OCI-LY7 (cell line): ENCODE data around the gene UBE2M. TPM values are rescaled to one million over a fixed set of nuclear protein-coding genes. Genes with fewer than 3 reads are reported as not detected.
A peak's percentile ranks its signal among the peaks of the same experiment; 100 is the strongest.
"Not testable (repeated sequence)": the region's sequence is repeated elsewhere in the genome, so short reads cannot be mapped to it uniquely, and the experiment has no call there.

Experiments used
- BruUV-seq: library from RNA; stranded (reverse); fragments of 400-500 nt; replicated peaks from 2 replicates; lab custom pipeline; 2021; lab: Mats Ljungman, UMichigan
- CTCF ChIA-PET: fragments of 300-600 bp; sonication (Branson Sonifier 250); formaldehyde crosslinking; loops from one replicate; lab custom pipeline; 2022; ENCODE audit warnings: antibody characterized with exemption; ENCODE audit not compliant: unreplicated experiment; lab: Charles Lee
- POLR2A ChIA-PET: fragments of 300-600 bp; sonication (Branson Sonifier 250); formaldehyde crosslinking; loops from one replicate; lab custom pipeline; 2022; ENCODE audit warnings: antibody characterized with exemption; lab: Charles Lee
- DNase-seq: peaks from one replicate; pipeline ENCODE4 v3.0.0-alpha.2; 2015; ENCODE audit warnings: low spot score
- H2AFZ ChIP-seq: fragments of 200-600 bp; sonication (generic), shearing (Covaris generic); 2 replicates; pipeline ENCODE4 v1.6.1; 2014; ENCODE audit warnings: mild to moderate bottlenecking, antibody characterized with exemption, low read length, moderate library complexity
- H3K27ac ChIP-seq: fragments of 200-600 bp; sonication (generic); 2 replicates; pipeline ENCODE4 v1.5.1; 2014; ENCODE audit warnings: mixed run types, low read depth, mild to moderate bottlenecking, moderate library complexity, low read length, inconsistent platforms; ENCODE audit not compliant: poor library complexity, severe bottlenecking
- H3K36me3 ChIP-seq: fragments of 200-600 bp; sonication (generic); 2 replicates; pipeline ENCODE4 v1.6.1; 2014; ENCODE audit warnings: mild to moderate bottlenecking, antibody characterized with exemption, low read length, moderate library complexity, mixed read lengths; ENCODE audit not compliant: insufficient read depth
- H3K4me1 ChIP-seq: fragments of 200-600 bp; sonication (generic); 2 replicates; pipeline ENCODE4 v1.5.1; 2014; ENCODE audit warnings: mild to moderate bottlenecking, low read length; ENCODE audit not compliant: insufficient read depth, poor library complexity, severe bottlenecking
- H3K4me2 ChIP-seq: fragments of 200-600 bp; sonication (generic); 2 replicates; pipeline ENCODE4 v1.6.1; 2014; ENCODE audit warnings: mild to moderate bottlenecking, low read length
- H3K4me3 ChIP-seq: fragments of 200-600 bp; sonication (generic); 2 replicates; pipeline ENCODE4 v1.5.1; 2014; ENCODE audit warnings: mild to moderate bottlenecking, low read depth, low read length; ENCODE audit not compliant: poor library complexity, severe bottlenecking
- H3K79me2 ChIP-seq: fragments of 200-600 bp; sonication (generic); 2 replicates; pipeline ENCODE4 v1.6.1; 2016; ENCODE audit warnings: low read depth, mild to moderate bottlenecking, low read length, moderate library complexity, mixed read lengths; ENCODE audit not compliant: insufficient read depth
- H3K9me2 ChIP-seq: fragments of 200-600 bp; sonication (generic); 2 replicates; pipeline ENCODE4 v1.6.1; 2016; ENCODE audit warnings: mild to moderate bottlenecking, low read length, mixed read lengths; ENCODE audit not compliant: insufficient read depth
- H3K9me3 ChIP-seq: fragments of 200-600 bp; sonication (generic); 2 replicates; pipeline ENCODE4 v1.6.1; 2014; ENCODE audit warnings: mild to moderate bottlenecking, mixed run types, low read length, mixed read lengths
- H4K20me1 ChIP-seq: fragments of 200-600 bp; sonication (generic); 2 replicates; pipeline ENCODE4 v1.6.1; 2014; ENCODE audit warnings: mild to moderate bottlenecking, antibody characterized with exemption, low read length, moderate library complexity, mixed read lengths; ENCODE audit not compliant: insufficient read depth
- EZH2phosphoT487 ChIP-seq: fragments of 200-600 bp; sonication (generic); IDR thresholded peaks from 2 replicates; pipeline ENCODE4 v1.6.1; 2018; ENCODE audit warnings: low read depth, borderline replicate concordance, mild to moderate bottlenecking, mixed run types, antibody characterized with exemption, low read length, moderate library complexity, mixed read lengths
- intact Hi-C: fragments of 100-400 bp; cut with micrococcal nuclease; formaldehyde crosslinking; loops from one replicate; pipeline ENCODE4 v1.10.0; 2022; ENCODE audit not compliant: unreplicated experiment
- total RNA-seq, 2 experiments: library from RNA; depleted of rRNA in 1 of 2; stranded (reverse); fragments of >200 nt in 1 of 2; shearing (Covaris generic) in 1 of 2; gene quantifications; 2 replicates each; pipeline ENCODE4 v1.2.3, GENCODE V29; 2014 to 2022
- TF ChIP-seq, protein P1 (sequence below): fragments of 200-600 bp; sonication (generic); conservative IDR thresholded peaks from 2 replicates; pipeline ENCODE4 v1.5.1; 2014; ENCODE audit warnings: mild to moderate bottlenecking, antibody characterized with exemption, low read length, moderate library complexity, mixed read lengths

Gene UBE2M
- total RNA-seq, 2 experiments from 2014 or later: 101 to 117 TPM

DNA sequence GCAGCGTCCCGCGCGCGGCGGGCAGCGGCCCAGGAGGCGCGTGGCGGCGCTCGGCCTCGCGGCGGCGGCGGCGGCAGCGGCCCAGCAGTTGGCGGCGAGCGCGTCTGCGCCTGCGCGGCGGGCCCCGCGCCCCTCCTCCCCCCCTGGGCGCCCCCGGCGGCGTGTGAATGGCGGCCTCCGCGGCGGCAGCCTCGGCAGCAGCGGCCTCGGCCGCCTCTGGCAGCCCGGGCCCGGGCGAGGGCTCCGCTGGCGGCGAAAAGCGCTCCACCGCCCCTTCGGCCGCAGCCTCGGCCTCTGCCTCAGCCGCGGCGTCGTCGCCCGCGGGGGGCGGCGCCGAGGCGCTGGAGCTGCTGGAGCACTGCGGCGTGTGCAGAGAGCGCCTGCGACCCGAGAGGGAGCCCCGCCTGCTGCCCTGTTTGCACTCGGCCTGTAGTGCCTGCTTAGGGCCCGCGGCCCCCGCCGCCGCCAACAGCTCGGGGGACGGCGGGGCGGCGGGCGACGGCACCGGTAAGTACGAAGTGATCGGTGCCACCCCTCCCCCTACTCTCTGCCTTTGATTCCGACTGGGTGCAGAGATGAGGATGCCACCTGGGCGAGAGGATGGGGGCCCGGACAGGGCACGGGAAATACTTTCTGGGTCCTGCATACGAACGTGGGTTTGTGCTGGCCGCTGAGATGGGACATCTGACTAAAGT lies 13.7 kb downstream of the UBE2M start:
- intact Hi-C loops: loop anchor here (1.0 kb wide), 4 partner anchors 11 to 29 kb away; partner anchors contain the start of genes CHMP2A, MZF1 and ZBTB45
- peak overlapping the region; percentile 98 for H3K4me2 ChIP-seq
- H3K4me1 ChIP-seq: peaks cover 20% of the 10 kb centered on the region
- peak overlapping the region; percentile 94 for H3K4me3 ChIP-seq
- POLR2A ChIA-PET: interaction anchor here (1.0 to 1.7 kb wide), 5 partner anchors 8 to 24 kb away, joined by 4 to 14 read pairs (median 8); partner anchors contain the start of genes CHMP2A and ZBTB45
- H3K79me2 ChIP-seq: peaks cover 38% of the 10 kb centered on the region
- peak overlapping the region; percentile 87 for H3K27ac ChIP-seq
- CTCF ChIA-PET: interaction anchor here (0.8 kb wide), 1 partner anchor 10 kb away, joined by 4 read pairs; the partner anchor contains the start of gene CHMP2A
- H2AFZ ChIP-seq: no peak overlapping the region
- no peaks in the 10 kb centered on the region for H3K9me2 ChIP-seq
- no TSS peak for BruUV-seq
- H3K9me3 ChIP-seq: no peaks in the 10 kb centered on the region
- peak; percentile 78 for DNase-seq
- peaks cover 50% of the 10 kb centered on the region for H3K36me3 ChIP-seq
- peaks cover 33% of the 10 kb centered on the region for H4K20me1 ChIP-seq
- TF ChIP-seq, protein P1, sequence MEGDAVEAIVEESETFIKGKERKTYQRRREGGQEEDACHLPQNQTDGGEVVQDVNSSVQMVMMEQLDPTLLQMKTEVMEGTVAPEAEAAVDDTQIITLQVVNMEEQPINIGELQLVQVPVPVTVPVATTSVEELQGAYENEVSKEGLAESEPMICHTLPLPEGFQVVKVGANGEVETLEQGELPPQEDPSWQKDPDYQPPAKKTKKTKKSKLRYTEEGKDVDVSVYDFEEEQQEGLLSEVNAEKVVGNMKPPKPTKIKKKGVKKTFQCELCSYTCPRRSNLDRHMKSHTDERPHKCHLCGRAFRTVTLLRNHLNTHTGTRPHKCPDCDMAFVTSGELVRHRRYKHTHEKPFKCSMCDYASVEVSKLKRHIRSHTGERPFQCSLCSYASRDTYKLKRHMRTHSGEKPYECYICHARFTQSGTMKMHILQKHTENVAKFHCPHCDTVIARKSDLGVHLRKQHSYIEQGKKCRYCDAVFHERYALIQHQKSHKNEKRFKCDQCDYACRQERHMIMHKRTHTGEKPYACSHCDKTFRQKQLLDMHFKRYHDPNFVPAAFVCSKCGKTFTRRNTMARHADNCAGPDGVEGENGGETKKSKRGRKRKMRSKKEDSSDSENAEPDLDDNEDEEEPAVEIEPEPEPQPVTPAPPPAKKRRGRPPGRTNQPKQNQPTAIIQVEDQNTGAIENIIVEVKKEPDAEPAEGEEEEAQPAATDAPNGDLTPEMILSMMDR: no peak
- TF ChIP-seq EZH2phosphoT487: no peak

DNA sequence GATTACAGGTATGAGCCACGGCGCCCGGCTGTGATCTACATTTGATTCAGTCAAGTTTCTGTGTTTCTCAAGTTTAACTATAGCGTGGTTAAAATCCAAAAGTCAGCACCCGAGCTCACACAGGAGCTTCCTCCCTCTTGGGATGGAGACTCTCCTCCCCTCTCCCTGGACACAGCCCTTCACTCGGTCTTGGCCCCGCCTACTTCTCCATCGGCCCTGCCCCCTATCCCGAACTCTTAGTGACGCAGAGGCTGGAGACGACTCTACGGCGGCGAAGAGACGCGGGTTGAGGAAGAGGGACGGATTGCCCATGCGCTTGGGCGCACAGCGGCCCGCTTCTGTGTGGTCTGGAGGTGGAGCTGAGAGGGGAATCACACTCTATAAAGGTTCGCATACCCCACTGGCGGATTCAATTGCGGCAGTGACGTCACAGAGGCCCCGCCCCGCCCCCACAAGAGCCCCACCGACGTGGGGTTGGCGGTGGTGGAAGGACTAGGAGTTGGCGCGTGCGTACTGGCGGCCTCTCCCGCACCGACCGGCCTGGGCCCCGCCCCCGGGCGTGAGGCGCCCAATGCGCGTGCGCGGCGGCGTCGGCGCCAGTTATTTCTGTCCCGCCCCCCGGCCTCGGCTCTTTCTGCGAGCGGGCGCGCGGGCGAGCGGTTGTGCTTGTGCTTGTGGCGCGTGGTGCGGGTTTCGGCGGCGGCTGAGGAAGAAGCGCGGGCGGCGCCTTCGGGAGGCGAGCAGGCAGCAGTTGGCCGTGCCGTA lies 14.4 kb downstream of the UBE2M start, which contains the start of gene TRIM28:
Gene TRIM28, plus strand, starts transcription at position 239 of the 765 bp plus-strand sequence. CDS start 694 bp downstream, outside the sequence.
- peak within 1 kb of the TSS; percentile 98 for H3K4me2 ChIP-seq
- H3K79me2 ChIP-seq: peaks cover 38% of the 10 kb centered on the region
- H3K9me2 ChIP-seq: no peaks in the 10 kb centered on the region
- H2AFZ ChIP-seq: peak within 1 kb of the TSS; percentile 80
- peak; percentile 98 for DNase-seq
- no peak for TF ChIP-seq EZH2phosphoT487
- no peaks in the 10 kb centered on the region for H3K9me3 ChIP-seq
- intact Hi-C loops: loop anchor here (1.0 kb wide), 3 partner anchors 15 to 29 kb away; partner anchors contain the start of genes MZF1 and ZBTB45
- no TSS peak for BruUV-seq
- peaks cover 20% of the 10 kb centered on the region for H3K4me1 ChIP-seq
- ChIA-PET CTCF (interaction anchor here (1.4 kb wide), 1 partner anchor 24 kb away, joined by 3 read pairs; the partner anchor contains the start of gene ZBTB45), POLR2A (interaction anchor here (1.0 to 1.7 kb wide), 4 partner anchors 9 to 23 kb away, joined by 4 to 14 read pairs (median 8); partner anchors contain the start of genes CHMP2A and ZBTB45)
- peak within 1 kb of the TSS; percentile 94 for H3K4me3 ChIP-seq
- peak within 1 kb of the TSS; percentile 87 for H3K27ac ChIP-seq
- H4K20me1 ChIP-seq: peaks cover 33% of the 10 kb centered on the region
- H3K36me3 ChIP-seq: peaks cover 43% of the 10 kb centered on the region

DNA sequence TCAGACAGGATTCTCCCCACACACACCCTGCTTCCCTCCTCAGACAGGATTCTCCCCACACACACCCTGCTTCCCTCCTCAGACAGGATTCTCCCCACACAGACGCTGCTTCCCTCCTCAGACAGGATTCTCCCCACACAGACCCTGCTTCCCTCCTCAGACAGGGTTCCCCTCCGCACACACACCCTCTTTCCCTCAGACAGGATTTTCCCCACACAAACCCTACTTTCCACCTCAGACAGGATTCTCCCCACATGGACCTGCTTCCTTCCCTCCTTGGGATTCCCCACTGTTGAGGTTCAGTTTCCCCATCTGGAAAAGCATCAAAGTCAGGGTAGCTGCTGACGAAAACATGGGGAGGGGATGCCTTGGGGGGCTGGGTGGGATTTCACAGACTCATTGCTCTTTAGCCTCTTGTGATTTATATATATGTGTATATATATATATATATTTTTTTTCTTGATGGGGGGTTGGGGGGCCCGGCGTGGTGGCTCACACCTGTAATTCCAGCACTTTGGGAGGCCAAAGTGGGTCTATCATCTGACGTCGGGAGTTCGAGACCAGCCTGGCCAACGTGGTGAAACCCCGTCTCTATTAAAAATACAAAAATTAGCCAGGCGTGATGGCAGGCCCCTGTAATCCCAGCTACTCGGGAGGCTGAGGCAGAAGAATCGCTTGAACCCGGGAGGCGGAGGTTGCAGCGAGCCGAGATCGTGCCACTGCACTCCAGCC lies 15.6 kb downstream of the UBE2M start:
- intact Hi-C loops, H3K27ac ChIP-seq, BruUV-seq, DNase-seq, H2AFZ ChIP-seq, H3K9me3 ChIP-seq, H3K9me2 ChIP-seq: not testable (repeated sequence)
- Histone ChIP-seq H3K4me3 (peak overlapping the region; percentile 94), H3K36me3 (peaks cover 31% of the 10 kb centered on the region), H3K4me2 (peak overlapping the region; percentile 76; the same call in 1 of the 2 replicates), H3K79me2 (peaks cover 32% of the 10 kb centered on the region), H4K20me1 (peaks cover 28% of the 10 kb centered on the region), H3K4me1 (peaks cover 30% of the 10 kb centered on the region)
- POLR2A ChIA-PET: interaction anchor here (1.7 kb wide), 1 partner anchor 10 kb away, joined by 8 read pairs; no protein-coding TSS in a partner anchor
- CTCF ChIA-PET: interaction anchor here (1.4 kb wide), 1 partner anchor 23 kb away, joined by 3 read pairs; the partner anchor contains the start of gene ZBTB45

DNA sequence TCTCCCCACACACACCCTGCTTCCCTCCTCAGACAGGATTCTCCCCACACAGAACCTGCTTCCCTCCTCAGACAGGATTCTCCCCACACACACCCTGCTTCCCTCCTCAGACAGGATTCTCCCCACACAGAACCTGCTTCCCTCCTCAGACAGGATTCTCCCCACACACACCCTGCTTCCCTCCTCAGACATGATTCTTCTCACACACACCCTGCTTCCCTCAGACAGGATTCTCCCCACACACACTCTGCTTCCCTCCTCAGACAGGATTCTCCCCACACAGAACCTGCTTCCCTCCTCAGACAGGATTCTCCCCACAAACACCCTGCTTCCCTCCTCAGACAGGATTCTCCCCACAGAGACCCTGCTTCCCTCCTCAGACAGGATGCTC lies 19.2 kb downstream of the UBE2M start:
- H3K36me3 ChIP-seq, H3K4me3 ChIP-seq, H3K79me2 ChIP-seq, H2AFZ ChIP-seq, CTCF ChIA-PET, DNase-seq, H4K20me1 ChIP-seq, H3K9me3 ChIP-seq, intact Hi-C loops, BruUV-seq, POLR2A ChIA-PET, H3K27ac ChIP-seq, H3K4me2 ChIP-seq, H3K9me2 ChIP-seq: not testable (repeated sequence)
- peaks cover 15% of the 10 kb centered on the region for H3K4me1 ChIP-seq
